ENCODE results near the gene MYB.

- TF ChIP-seq, protein P1, sequence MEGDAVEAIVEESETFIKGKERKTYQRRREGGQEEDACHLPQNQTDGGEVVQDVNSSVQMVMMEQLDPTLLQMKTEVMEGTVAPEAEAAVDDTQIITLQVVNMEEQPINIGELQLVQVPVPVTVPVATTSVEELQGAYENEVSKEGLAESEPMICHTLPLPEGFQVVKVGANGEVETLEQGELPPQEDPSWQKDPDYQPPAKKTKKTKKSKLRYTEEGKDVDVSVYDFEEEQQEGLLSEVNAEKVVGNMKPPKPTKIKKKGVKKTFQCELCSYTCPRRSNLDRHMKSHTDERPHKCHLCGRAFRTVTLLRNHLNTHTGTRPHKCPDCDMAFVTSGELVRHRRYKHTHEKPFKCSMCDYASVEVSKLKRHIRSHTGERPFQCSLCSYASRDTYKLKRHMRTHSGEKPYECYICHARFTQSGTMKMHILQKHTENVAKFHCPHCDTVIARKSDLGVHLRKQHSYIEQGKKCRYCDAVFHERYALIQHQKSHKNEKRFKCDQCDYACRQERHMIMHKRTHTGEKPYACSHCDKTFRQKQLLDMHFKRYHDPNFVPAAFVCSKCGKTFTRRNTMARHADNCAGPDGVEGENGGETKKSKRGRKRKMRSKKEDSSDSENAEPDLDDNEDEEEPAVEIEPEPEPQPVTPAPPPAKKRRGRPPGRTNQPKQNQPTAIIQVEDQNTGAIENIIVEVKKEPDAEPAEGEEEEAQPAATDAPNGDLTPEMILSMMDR (IDR thresholded peaks at IDR 0.05): no peak
- no peak for TF ChIP-seq POLR2AphosphoS5 (IDR thresholded peaks at IDR 0.05)
- no peak for TF ChIP-seq POLR2A (IDR thresholded peaks at IDR 0.05)
These were observed 6.3 kb downstream of the MYB start for GRCh38 chr6:135187372-135187771.
